CD4-positive, alpha-beta T cell treated with Interleukin-6 at 100 ng/mL for 8 hours (primary cell): ENCODE data around the gene SMARCB1.

ENCODE experiments used
- DNase-seq: peaks from one replicate; pipeline ENCODE4 v3.0.0-alpha.2; 2020; ENCODE audit warnings: mixed read lengths, low spot score

Gene SMARCB1

DNA sequence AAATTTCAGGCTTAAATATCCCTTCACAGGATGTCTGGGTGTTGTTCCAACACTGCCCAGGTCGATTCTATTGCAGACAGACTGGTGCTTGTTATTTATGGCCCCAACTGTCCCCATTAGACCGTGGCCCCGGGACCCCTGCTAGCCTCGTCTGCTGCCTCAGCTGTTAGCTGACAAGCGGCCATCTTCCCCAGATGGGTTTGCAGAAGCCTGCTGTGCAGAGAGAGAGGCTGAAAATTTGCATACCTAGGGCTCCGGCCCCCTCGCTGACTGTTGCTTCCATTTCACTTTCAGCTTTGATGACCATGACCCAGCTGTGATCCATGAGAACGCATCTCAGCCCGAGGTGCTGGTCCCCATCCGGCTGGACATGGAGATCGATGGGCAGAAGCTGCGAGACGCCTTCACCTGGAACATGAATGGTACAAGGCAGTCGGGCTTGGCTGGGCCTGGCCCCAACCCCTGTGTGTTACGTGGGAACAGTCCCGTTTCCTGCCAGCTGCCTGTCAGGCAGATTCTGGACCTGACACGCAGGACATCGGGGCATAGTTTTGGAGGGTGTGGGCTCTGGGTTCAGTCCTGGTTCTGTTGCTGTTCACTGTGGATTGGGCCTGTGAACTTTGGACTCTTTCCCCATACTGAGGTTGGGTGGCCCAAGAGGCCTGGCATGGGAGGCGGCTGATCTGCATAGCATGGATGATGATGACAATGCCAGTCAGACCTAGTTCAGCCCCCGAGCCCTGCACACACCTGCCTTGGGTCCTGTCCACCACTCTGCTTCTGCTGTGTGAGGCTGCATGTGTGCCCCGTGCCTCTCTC is 16.4 kb downstream of the SMARCB1 start:
- DNase-seq: no peak

GRCh38 chr22:23804781-23805291 is 18.1 kb downstream of the SMARCB1 start:
- no peak for DNase-seq

DNA sequence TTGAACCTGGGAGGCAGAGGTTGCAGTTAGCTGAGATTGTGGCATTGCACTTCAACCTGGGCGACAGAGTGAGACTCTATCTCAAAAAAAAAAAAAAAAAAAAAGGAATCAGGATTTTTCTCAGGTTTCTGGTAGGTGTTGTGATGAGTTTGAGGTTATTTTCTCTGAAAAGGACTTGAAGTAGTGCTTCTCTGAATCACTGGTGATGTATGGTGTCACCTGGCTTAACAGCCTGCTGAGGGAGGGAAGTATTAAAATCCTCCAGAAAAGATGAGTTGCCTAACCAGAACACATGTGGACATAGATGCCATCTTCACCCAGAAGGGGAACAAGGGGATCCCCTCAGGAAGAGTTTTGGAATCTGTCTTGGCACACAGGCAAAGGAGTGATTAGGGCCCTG is 20.1 kb downstream of the SMARCB1 start:
- DNase-seq: no peak

DNA sequence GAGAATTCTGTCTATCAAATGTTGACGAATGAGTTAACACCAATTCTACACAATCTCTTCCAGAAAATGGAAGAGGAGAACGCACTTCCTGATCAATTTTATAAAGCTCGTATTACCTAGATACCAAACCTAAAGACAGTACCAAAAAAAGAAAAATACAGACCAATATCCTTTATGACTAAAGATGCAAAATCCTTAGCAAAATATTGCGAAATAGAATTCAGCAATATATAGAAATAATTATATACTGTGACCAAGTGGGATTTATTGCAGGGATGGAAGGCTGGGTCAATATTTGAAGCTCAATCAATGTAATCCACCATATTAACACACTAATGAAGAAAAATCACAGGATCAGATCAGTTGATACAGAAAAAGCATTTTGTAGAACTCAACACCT is 25.6 kb downstream of the SMARCB1 start:
- no peak for DNase-seq

GRCh38 chr22:23815541-23816155 is 28.9 kb downstream of the SMARCB1 start:
- DNase-seq: no peak

GRCh38 chr22:23816156-23816976 is 29.6 kb downstream of the SMARCB1 start:
- DNase-seq: no peak

DNA sequence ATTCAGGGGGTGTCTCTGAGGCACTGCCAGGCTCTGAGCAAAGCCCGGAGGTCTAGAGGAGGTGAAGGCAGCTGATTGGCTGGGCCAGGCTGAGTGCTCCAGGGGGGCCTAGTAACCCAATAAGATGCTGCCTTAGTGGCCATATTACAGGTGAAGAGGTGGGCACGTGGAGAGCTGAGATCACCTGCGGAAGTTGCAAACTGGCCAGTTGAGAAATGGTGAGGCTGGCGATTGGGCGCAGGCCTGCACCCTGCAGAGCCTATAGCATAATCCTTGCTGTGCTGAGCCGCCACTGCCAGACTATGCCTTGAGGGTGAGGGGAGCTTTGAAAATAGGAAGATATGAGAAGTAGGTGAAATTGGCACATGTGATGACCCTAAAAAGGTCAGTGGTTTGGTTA is 30.4 kb downstream of the SMARCB1 start:
- no peak for DNase-seq

GRCh38 chr22:23818541-23818940 is 31.8 kb downstream of the SMARCB1 start:
- no peak for DNase-seq

GRCh38 chr22:23820748-23821211 is 34.0 kb downstream of the SMARCB1 start:
- DNase-seq: no peak

GRCh38 chr22:23822101-23822671 is 35.4 kb downstream of the SMARCB1 start:
- no peak for DNase-seq

DNA sequence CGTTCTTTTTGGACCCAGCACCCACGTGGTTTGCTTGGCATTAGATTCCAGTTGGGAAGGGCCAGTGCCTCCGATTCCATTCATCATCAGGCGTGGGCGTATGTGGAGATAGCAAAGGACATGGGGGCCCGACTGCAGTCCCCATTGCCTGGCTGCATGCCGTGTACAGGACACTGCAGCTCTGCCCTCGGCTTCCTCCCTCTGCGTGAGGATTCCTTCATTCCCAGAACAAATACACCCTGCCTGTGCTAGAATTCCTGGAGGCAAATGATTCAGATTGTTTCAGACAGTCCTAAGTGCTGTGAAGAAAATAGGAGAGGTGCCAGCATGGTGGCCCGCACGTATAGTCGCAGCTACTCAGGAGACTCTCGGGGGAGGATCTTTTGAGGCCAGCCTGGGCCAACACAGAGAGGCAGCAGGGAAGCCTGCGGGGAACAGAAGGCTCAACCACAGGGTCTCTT is 36.6 kb downstream of the SMARCB1 start:
- no peak for DNase-seq

DNA sequence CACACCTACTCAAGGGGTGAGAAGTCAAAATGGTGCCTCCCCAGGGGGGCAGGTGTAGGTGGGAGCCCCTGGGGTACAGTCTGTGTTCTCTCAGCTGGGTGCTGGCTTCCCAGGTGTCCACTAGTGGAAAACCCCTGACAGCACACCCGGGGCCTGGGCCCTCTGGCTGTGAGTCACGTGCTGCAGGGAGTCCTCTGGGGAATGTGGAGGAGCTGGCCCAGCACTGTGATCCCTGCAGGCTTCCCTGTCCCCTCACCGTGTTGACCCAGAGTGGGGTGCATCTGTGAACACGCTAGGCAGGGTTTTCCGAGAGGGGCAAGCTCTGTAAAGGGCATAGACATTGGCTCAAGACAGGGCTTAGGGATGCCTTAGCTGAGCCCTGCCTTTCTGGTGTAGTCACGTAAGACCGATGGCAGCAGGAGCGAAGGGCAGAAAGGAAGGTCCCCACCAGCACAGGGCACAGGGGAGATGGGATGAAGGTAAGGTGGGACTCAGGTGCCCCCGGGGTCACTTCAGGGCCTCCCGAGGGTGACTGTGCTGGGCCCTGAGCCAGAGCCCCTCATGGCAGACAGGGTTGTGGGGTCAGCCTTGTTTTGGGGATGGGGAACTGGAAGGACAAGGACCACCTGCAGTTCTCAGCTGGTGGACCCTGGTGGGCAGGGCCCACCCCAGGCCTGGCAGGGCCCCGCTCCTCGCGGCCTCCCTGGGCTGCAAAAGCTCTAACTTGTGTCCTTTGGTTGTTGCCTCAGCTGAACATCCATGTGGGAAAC is 37.9 kb downstream of the SMARCB1 start:
- DNase-seq: no peak

- DNase-seq: no peak
These were observed 38.6 kb downstream of the SMARCB1 start for GRCh38 chr22:23825246-23825905.

DNA sequence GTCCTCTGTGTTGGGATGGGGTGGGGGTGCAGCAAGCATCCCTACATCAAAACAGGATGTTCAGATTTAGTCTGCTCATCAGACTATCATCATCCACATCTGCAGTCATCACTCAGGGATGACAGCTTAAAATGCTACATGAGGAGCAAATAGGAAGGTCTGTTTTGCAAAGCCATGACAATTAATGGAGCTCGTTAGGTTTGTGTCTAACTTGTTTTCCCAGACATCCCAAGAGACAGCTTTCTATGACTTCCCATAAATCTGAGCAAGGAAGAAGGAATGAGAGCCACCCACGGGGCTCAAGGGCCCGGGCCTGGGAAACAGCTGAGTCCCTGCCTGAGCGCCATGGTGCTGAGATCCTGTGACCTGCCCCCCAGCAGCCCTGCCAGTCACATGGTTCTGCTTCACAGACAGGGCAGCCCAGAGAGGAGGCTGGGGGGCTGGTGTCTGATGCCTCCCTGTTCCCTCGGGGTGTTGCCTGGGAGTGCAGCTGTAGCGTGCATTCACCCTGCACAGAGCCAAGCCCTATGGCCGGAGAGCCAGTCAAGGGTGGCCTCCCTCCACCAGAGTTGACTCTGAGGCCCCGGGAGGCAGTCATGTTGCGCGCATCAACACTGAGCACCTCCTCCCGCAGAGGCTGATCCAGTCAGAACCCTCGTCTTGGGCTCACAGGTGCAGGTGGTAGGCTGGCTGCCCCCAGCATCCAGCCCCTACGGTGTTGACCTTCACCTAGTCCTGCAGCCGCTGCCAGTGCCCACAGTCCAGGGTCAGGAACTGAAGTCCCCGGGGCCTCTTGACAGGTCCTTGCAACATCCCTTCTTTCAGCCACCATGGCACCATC is 40.0 kb downstream of the SMARCB1 start:
- DNase-seq: no peak

DNA sequence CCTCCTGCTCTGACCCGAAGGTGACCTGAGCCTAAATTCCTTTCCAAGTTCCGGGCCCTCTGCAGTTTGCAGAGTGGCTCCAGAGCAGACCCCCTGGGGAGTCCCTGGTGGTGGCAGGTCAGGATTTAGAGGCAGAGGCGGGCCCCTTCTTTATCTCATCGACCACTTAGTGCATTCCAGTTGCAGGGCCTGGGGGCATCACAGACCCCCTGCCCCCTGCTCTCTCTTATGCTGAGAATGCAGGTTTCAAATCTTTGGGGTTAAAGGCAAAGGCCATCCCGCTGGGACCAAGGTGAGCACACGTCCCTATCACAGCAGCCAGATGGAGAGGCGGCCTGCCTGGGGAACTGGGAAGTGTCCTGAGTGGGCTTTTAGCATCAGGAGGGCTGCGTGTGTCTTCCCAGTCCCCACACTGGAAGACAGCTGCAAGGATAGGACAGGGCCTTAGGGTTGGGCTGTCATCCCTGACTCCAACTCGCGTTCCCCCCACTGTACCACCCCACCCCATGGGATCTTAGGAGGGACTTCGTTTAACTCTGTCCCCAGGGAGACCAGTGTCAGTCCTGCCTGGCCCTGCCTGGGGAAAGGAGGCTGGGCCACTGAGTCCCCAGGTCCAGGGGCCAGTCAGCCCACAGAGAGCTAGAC is 40.7 kb downstream of the SMARCB1 start:
- no peak for DNase-seq

- no peak for DNase-seq
These were observed 42.3 kb downstream of the SMARCB1 start for GRCh38 chr22:23828800-23829680.

DNA sequence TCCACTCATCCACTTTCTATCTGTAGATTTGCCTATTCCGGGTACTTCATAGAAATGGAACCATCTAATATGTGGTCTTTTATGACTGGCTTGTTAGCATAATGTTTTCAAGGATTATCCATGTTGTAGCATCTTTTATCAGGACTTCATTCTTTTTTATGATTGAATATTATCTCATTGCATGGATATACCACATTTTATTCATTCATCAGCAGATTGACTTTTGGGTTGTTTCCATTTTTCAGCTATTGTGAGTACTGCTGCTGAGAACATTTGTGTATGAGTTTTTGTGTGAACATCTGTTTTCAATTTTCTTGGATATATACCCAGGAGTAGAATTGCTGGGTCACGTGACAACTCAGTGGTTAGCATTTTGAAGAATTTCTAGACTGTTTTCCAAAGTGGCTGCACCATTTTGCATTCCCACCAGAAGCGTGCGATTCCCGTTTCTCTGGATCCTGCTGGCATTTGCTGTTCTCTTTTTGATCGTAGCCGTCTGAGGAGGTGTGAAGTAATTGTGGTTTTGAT is 43.1 kb downstream of the SMARCB1 start:
- no peak for DNase-seq

GRCh38 chr22:23831261-23831660 is 44.5 kb downstream of the SMARCB1 start:
- no peak for DNase-seq
